ENCODE measurements around the gene ELL2.

GRCh38 chr5:95887977-95888376 is 73.7 kb downstream of the ELL2 start:
- no peak for TF ChIP-seq CTCF (IDR thresholded peaks at IDR 0.05)
- TF ChIP-seq EZH2 (IDR thresholded peaks at IDR 0.05) = no peak
- TF ChIP-seq EZH2phosphoT487 (IDR thresholded peaks at IDR 0.05) = no peak

Data from neural progenitor cell (in vitro differentiated cells).